Right lobe of liver (tissue), 4 donors: Measurements from ENCODE around the gene ZSCAN12.

Experiments used
- POLR2A ChIP-seq: fragments of 450-650 bp; IDR thresholded peaks from one replicate; pipeline ENCODE4 v1.6.1; 2017; ENCODE audit warnings: antibody characterized with exemption, mild to moderate bottlenecking
- TF ChIP-seq, protein P1 (sequence below), 4 donors: fragments of 200-600 bp in 3 of 4; fragments of 450-650 bp in 1 of 4; IDR thresholded peaks; one replicate each; pipeline versions ENCODE4 v1.5.1 to v1.8.0; 2016 to 2022; ENCODE audit warnings: antibody characterized with exemption in 4 of 4, mild to moderate bottlenecking in 2 of 4
- donor health status: DM: no; HTN: no; CAD: no.
- donor health status: DM: no; HTN: no; CAD: no.
- donor health status: DM: no; HTN: yes; CAD: no.

DNA sequence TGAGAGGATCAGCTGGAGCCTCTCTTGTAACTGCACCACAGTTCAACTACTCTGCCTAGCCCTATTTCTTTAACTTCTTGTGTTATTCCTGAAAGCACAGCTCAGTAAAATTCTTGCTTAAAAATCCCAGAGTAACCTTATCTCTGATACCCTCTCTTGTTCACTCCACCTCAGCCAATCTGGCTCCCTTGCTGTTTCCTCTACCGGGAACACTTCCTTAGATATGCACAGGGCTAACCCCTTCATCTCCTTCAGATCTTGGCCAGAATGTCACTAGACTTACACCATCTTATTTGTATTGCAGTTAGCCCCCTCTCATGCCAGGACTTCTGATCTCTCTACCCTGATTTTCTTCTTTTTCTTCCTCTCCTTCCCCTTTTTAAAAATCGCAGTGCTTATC is 52.4 kb downstream of the ZSCAN12 start:
- TF ChIP-seq, protein P1, sequence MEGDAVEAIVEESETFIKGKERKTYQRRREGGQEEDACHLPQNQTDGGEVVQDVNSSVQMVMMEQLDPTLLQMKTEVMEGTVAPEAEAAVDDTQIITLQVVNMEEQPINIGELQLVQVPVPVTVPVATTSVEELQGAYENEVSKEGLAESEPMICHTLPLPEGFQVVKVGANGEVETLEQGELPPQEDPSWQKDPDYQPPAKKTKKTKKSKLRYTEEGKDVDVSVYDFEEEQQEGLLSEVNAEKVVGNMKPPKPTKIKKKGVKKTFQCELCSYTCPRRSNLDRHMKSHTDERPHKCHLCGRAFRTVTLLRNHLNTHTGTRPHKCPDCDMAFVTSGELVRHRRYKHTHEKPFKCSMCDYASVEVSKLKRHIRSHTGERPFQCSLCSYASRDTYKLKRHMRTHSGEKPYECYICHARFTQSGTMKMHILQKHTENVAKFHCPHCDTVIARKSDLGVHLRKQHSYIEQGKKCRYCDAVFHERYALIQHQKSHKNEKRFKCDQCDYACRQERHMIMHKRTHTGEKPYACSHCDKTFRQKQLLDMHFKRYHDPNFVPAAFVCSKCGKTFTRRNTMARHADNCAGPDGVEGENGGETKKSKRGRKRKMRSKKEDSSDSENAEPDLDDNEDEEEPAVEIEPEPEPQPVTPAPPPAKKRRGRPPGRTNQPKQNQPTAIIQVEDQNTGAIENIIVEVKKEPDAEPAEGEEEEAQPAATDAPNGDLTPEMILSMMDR (IDR thresholded peaks at IDR 0.05): no peak
- TF ChIP-seq POLR2A: no peak
